HG03103 (cell line): ENCODE results near the gene SRPRB.

Experiments used
- ATAC-seq: cut with Tn5 transposase; IDR thresholded peaks from one replicate; pipeline ENCODE4 v1.9.1; 2021; ENCODE audit warnings: low read depth; ENCODE audit not compliant: unreplicated experiment

The SRPRB gene

GRCh38 chr3:133863911-133864310, 58.3 kb downstream of the SRPRB start:
- no peak for ATAC-seq

GRCh38 chr3:133864616-133865015, 59.0 kb downstream of the SRPRB start:
- no peak for ATAC-seq

- no peak for ATAC-seq
Measured at GRCh38 chr3:133865136-133865855, 59.7 kb downstream of the SRPRB start.

- no peak for ATAC-seq
Measured at GRCh38 chr3:133866141-133866540, 60.5 kb downstream of the SRPRB start.

- ATAC-seq: no peak
Measured at GRCh38 chr3:133868186-133868585, 62.6 kb downstream of the SRPRB start.

- ATAC-seq: no peak
Measured at GRCh38 chr3:133868758-133869475, 63.3 kb downstream of the SRPRB start.

GRCh38 chr3:133869586-133869985, 64.0 kb downstream of the SRPRB start:
- ATAC-seq: no peak

GRCh38 chr3:133870822-133871221, 65.2 kb downstream of the SRPRB start:
- ATAC-seq: no peak
